ENCODE measurements around the gene SIGLEC10. TPM values are rescaled to one million over a fixed set of nuclear protein-coding genes. Genes with fewer than 3 reads are reported as not detected.
A peak's percentile ranks its signal among the peaks of the same experiment; 100 is the strongest.

SIGLEC10 gene
- total and polyA plus RNA-seq, 2 of the 4 experiments (the other 2 are of a cell fraction): not detected

DNA sequence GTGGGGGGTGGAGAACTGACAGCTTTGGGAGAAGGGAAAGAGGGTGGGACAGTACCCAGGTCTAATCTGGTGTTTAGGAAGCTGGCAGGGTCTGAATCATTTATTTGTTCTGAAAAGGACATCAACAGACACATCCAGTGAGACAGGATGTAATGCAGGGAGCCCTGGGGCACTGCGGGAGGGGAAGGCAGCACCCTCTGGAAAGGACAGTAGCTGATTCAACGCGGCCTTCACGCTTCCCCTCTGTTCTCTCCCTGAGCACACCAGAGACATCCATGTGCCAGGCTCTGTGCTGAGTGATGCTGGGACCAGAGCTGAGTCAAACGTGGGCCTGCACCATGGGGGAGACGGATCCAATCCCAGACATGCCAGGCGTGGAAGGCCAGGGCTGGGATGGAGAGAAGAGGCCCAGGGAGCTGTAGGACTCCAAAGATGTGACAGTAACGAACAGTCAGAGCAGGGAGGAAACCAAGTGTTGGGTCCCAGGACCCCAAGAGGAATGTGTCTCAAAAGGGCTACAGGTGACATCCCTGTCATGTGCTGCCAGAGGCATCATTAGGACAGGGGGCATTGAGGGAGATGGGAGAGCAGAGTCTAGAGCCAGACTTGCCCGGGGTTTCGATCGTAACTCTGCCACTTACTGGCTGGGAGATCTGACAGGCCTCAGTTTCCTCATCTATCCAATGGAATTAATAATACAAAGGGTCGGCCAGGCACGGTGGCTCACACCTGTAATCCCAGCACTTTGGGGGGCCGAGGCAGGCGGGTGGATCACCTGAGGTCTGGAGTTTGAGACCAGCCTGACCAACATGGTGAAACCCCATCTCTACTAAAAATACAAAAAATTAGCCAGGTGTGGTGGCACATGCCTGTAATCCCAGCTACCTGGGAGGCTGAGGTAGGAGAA lies 53.0 kb downstream of the SIGLEC10 start:
- no peak overlapping the region for H3K14ac ChIP-seq (replicated peaks; ENCODE audit: low read depth, low read length)
- H3K23ac ChIP-seq (ENCODE audit: low read depth, low read length): no peak overlapping the region
- BruUV-seq (replicated peaks): no TSS peak
- CTCF ChIA-PET: no interaction called here
- no peak overlapping the region for H3K56ac ChIP-seq (ENCODE audit: extremely low read depth, insufficient read depth, low read length)
- no peak overlapping the region for H4K5ac ChIP-seq (ENCODE audit: low read depth, low read length)
- no peak overlapping the region for H3K4me3 ChIP-seq (ENCODE audit: insufficient read depth, low read depth, low read length)
- no peak overlapping the region for H2AFZ ChIP-seq (replicated peaks; ENCODE audit: low read length, poor library complexity)
- no peak overlapping the region for H3K18ac ChIP-seq (ENCODE audit: low read depth, low read length)
- H4K20me1 ChIP-seq (ENCODE audit: insufficient read depth, low read length): peaks cover 1% of the 10 kb centered on the region
- POLR2A ChIA-PET (ENCODE audit: unreplicated experiment): no interaction called here
- H3K9me1 ChIP-seq (ENCODE audit: insufficient read depth, low read length): peaks cover 15% of the 10 kb centered on the region
- H2BK120ac ChIP-seq (ENCODE audit: low read depth, low read length): no peak overlapping the region
- H2BK5ac ChIP-seq (ENCODE audit: low read depth, low read length, poor library complexity, severe bottlenecking): no peak overlapping the region
- peaks cover 18% of the 10 kb centered on the region for H3K4me1 ChIP-seq (ENCODE audit: control insufficient read depth, insufficient read depth, low read length)
- H4K91ac ChIP-seq (ENCODE audit: insufficient read depth, low read depth, low read length): no peak overlapping the region
- dilution Hi-C loops (cut with HindIII; ENCODE audit: low sequenced_read_pairs, unreplicated experiment): no loop called here
- no peak overlapping the region; a peak in 1 of 4 replicates for H4K8ac ChIP-seq (ENCODE audit: low read depth in 2 of 2, low read length in 2 of 2)
- in situ Hi-C loops (cut with MboI; ENCODE audit: low sequenced_read_pairs): no loop called here
- TF ChIP-seq, protein P1, sequence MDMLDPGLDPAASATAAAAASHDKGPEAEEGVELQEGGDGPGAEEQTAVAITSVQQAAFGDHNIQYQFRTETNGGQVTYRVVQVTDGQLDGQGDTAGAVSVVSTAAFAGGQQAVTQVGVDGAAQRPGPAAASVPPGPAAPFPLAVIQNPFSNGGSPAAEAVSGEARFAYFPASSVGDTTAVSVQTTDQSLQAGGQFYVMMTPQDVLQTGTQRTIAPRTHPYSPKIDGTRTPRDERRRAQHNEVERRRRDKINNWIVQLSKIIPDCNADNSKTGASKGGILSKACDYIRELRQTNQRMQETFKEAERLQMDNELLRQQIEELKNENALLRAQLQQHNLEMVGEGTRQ (IDR thresholded peaks at IDR 0.05; ENCODE audit: low read depth, low read length): no peak
- peak overlapping the region; percentile 0 for H2AK9ac ChIP-seq (replicated peaks; ENCODE audit: low read depth, low read length, poor library complexity)
- no peaks in the 10 kb centered on the region for H3K36me3 ChIP-seq (ENCODE audit: control insufficient read depth, insufficient read depth, low read length)
- no peak overlapping the region for H3K27ac ChIP-seq (ENCODE audit: insufficient read depth, low read length)
- H3K4ac ChIP-seq (ENCODE audit: low read depth, low read length): no peak overlapping the region
- H3K4me2 ChIP-seq (ENCODE audit: low read depth, low read length): no peak overlapping the region
- H2AK5ac ChIP-seq (ENCODE audit: low read depth, low read length): peak overlapping the region; percentile 4; the same call in 1 of the 2 replicates
- H3K79me1 ChIP-seq (ENCODE audit: low read depth in 1 of 2, low read length in 2 of 2): peaks cover 12 to 47% of the 10 kb centered on the region in 2 experiments; a peak in 3 of 4 replicates
- no peaks in the 10 kb centered on the region for H3K9me3 ChIP-seq (ENCODE audit: control insufficient read depth, insufficient read depth, low read length)
- ATAC-seq (ENCODE audit: low read depth): no peak
- DNase-seq: no peak
- H3K27me3 ChIP-seq (ENCODE audit: control insufficient read depth, insufficient read depth, low read length): no peaks in the 10 kb centered on the region
- H2BK15ac ChIP-seq (ENCODE audit: low read depth, low read length): no peak overlapping the region
- H2BK20ac ChIP-seq (ENCODE audit: low read depth, low read length): no peak overlapping the region
- intact Hi-C loops (cut with micrococcal nuclease): no loop called here
- no peak overlapping the region for H3K9ac ChIP-seq (ENCODE audit: low read depth, low read length)
- WGBS, 2 experiments (ENCODE audit: extremely low coverage in 2 of 2, insufficient read length in 1 of 2): 93% methylated on average over 7 of the region's 15 CpGs; no CpG with 5 or more reads in 1 of the 2 experiments

Measured in IMR-90 (cell line).